CD4-positive, alpha-beta T cell treated with Interleukin-6 at 100 ng/mL for 8 hours (primary cell): ENCODE measurements around the gene PTCHD1.

Source experiments
- DNase-seq: peaks from one replicate; pipeline ENCODE4 v3.0.0-alpha.2; 2020; ENCODE audit warnings: mixed read lengths, low spot score

Gene PTCHD1

DNA sequence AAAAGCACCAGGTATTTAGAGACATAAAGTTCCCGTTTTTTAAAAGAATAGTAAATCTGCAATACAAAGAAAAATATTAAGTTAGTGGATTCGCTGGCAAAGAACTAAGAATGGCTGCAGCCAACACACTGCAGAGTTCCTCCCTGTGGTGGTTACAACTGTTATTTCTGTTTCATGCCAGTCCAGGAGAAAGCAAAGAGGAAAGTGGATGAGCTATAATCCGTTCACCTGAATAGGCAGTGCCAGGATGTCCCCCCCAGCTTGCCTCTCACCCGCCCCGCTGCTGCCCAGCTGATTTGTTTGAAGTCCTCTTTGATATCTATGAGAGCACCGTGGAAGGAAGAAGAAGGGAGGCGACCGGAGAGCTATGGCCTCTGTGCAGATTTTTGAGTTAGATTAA, 63.9 kb downstream of the PTCHD1 start:
- DNase-seq, result no peak

DNA sequence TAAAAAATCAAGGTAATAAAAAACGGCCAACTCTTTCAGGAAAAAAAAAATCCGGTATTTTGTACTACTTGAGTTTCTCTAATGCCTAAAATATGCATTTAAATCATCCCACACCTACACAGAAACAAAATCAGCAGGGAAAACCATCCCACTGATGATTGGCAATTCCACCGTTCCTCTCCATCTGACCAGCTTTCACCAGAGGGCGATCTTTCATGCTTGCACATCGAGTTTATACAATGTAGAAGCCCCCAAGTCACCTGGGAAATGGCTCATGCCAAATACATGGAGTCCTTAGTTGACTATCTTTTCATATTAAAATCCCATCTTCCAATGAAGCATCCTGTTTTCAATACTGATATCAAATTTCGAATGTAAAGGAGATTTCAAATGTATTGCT, 69.2 kb downstream of the PTCHD1 start:
- no peak for DNase-seq

DNA sequence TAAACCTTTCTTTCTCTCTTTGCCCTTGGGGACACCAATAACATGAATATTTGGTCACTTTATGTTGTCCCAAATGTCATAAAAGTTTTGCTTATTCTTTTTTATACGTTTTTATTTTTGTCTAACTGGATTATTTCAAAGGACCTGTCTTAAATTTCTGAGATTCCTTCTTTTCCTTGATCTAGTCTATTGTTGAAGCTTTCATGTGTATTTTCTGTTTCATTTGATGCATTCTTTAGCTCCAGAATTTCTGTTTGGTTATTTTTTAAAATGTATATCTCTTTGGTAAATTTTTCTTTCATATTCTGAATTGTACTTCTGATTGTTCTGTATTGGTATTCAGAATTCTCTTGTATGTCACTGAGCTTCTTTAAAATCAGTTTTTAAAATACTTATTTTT, 88.3 kb downstream of the PTCHD1 start:
- DNase-seq, result no peak

DNA sequence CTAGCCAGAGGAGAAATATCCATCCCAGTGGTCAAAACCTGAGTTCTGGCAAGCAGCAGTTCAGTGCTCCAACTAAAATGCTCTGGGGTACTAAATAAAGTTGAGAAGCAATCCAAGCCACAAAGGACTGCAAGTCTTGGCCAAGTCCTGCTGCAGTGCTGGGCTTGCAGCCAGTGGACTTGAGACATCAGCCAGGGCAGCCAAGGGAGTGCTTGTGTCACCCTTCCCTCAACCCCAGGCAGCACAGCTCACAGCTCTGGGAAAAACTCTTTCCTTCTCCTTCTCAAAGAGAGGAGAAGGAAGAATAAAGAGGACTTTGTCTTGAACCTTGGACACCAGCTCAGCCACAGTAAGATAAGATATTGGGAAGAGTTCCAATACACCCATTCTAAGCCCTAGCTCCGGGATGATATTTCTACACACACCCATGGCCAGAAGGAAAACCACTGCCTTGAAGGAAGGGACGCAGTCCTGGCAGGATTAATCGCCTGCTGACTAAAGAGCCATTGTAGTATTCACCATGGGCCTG, 99.8 kb downstream of the PTCHD1 start:
- no peak for DNase-seq

DNA sequence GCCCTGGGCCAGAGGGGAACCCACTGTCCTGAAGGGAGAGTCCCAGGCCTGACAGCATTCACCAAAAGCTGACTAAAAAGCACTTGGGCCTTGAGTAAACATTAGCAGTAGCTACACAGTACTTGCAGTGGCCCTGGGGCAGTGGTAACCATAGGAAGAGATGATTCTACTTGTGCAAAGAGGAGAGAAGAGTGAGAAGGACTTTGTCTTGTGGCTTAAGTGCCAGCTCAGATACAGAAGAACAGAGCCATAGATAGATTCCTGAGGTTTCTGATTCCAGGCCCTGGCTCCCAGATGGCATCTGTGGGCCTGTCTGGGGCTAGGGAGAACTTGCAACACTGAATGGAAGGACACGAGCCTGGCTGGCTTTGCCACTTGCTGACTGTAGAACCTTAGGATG, 100.5 kb downstream of the PTCHD1 start:
- no peak for DNase-seq

DNA sequence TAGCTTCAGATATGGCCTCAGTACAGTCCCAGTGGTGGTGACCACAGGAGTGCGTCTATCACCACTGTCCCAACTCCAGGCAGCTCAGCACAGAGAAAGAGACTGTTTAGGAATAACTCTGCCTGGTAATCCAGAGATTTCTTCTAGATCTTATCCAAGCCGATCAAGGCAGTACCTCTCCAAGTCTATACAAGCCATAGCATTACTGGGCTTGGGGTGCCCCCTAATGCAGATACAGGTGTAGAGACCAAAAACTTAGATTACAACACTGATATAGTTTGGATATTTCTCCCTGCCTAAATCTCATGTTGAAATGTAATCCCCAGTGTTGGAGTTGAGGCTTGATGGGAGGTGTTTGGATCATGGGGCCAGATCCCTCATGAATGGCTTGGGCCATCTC, 100.9 kb downstream of the PTCHD1 start:
- no peak for DNase-seq

DNA sequence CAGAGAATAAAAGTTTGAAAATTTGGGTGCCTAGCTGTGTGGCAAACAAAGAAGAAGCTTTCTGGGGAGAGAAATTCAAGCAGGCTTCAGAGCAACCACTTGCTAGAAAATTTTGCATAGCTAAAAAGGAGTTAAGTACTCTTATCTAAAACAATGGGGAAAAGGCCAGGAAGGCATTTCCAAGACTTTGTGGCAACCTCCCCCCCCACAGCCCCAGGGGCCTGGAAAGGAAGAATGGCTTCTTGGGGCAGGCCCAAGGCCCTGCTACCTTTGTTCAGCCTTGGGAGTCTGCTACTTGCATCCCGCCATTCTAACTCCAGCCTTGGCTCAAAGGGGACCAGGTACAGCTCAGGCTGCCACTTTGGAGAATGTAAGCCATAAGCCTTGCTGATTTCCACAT, 102.2 kb downstream of the PTCHD1 start:
- no peak for DNase-seq

DNA sequence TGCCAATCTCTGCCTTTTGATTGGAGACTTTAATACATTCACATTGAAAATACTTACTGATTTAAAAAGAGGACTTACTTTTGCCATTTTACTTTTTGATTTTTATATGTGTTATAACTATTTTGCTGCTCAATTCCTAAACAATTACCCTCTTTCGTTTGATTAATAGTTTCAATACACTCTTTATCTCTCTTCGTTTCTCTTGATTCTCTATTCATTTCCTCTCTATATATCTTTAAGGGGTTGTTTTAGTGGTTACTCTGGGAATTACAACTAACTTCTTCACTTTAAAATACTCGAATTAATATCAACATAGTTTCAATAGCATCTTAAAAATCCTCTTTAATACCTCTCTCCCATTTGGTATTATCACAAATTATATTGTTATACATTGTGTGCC, 116.6 kb downstream of the PTCHD1 start:
- no peak for DNase-seq
